ENCODE results near the gene STOML1.
"Not testable (repeated sequence)": the region's sequence is repeated elsewhere in the genome, so short reads cannot be mapped to it uniquely, and the experiment has no call there.

Gene STOML1

GRCh38 chr15:73988445-73988969, 3.6 kb downstream of the STOML1 start:
- H3K4me3 ChIP-seq (ENCODE audit: low read depth, low read length): no peak overlapping the region

- no peak overlapping the region for H3K4me3 ChIP-seq (ENCODE audit: low read depth, low read length)
Measured at GRCh38 chr15:73987681-73988444, 4.2 kb downstream of the STOML1 start.

- no peak overlapping the region for H3K4me3 ChIP-seq (ENCODE audit: low read depth, low read length)
Measured at GRCh38 chr15:73987250-73987649, 4.8 kb downstream of the STOML1 start.

GRCh38 chr15:73986776-73987056, 5.4 kb downstream of the STOML1 start:
- no peak overlapping the region for H3K4me3 ChIP-seq (ENCODE audit: low read depth, low read length)

- no peak overlapping the region for H3K4me3 ChIP-seq (ENCODE audit: low read depth, low read length)
Measured at GRCh38 chr15:73986055-73986775, 5.9 kb downstream of the STOML1 start.

- no peak overlapping the region for H3K4me3 ChIP-seq (ENCODE audit: low read depth, low read length)
Measured at GRCh38 chr15:73985101-73985873, 6.8 kb downstream of the STOML1 start.

- no peak overlapping the region for H3K4me3 ChIP-seq (ENCODE audit: low read depth, low read length)
Measured at GRCh38 chr15:73984208-73984979, 7.7 kb downstream of the STOML1 start.

- no peak overlapping the region for H3K4me3 ChIP-seq (ENCODE audit: low read depth, low read length)
Measured at GRCh38 chr15:73983773-73984172, 8.3 kb downstream of the STOML1 start.

GRCh38 chr15:73983211-73983727, 8.8 kb downstream of the STOML1 start:
- no peak overlapping the region for H3K4me3 ChIP-seq (ENCODE audit: low read depth, low read length)

GRCh38 chr15:73982222-73982962, 9.7 kb downstream of the STOML1 start:
- no peak overlapping the region for H3K4me3 ChIP-seq (ENCODE audit: low read depth, low read length)

GRCh38 chr15:73981761-73982221, 10.3 kb downstream of the STOML1 start:
- no peak overlapping the region for H3K4me3 ChIP-seq (ENCODE audit: low read depth, low read length)

GRCh38 chr15:73979636-73980035, 12.5 kb downstream of the STOML1 start:
- H3K4me3 ChIP-seq (ENCODE audit: low read depth, low read length): no peak overlapping the region

GRCh38 chr15:73978896-73979295, 13.2 kb downstream of the STOML1 start:
- H3K4me3 ChIP-seq (ENCODE audit: low read depth, low read length): no peak overlapping the region

GRCh38 chr15:73975440-73976125, 16.5 kb downstream of the STOML1 start:
- H3K4me3 ChIP-seq (ENCODE audit: low read depth, low read length): not testable (repeated sequence)

- H3K4me3 ChIP-seq (ENCODE audit: low read depth, low read length): not testable (repeated sequence)
Measured at GRCh38 chr15:73973683-73974200, 18.4 kb downstream of the STOML1 start.

GRCh38 chr15:73972984-73973682, 19.0 kb downstream of the STOML1 start:
- H3K4me3 ChIP-seq (ENCODE audit: low read depth, low read length): no peak overlapping the region

GRCh38 chr15:73969151-73969759, 22.8 kb downstream of the STOML1 start:
- no peak overlapping the region for H3K4me3 ChIP-seq (ENCODE audit: low read depth, low read length)

- no peak overlapping the region for H3K4me3 ChIP-seq (ENCODE audit: low read depth, low read length)
Measured at GRCh38 chr15:73968461-73968860, 23.6 kb downstream of the STOML1 start.

Measured in iPS-11a (cell line).